D721Med (cell line): ENCODE data around the gene SLC38A3.

Experiments used
- DNase-seq: peaks from one replicate; pipeline ENCODE4 v3.0.0; 2011; ENCODE audit warnings: low spot score; ENCODE audit not compliant: insufficient read length
- FAIRE-seq: peaks from 2 replicates; lab custom pipeline; 2011; peaks lifted over from hg19 to GRCh38; lab: Jason Lieb, UNC
- TF ChIP-seq, protein P1 (sequence below): IDR thresholded peaks from 2 replicates; pipeline ENCODE4 v1.5.1; 2012; ENCODE audit warnings: mild to moderate bottlenecking, control low read depth; ENCODE audit not compliant: insufficient read depth; ENCODE audit errors: missing control alignments

SLC38A3 gene

DNA sequence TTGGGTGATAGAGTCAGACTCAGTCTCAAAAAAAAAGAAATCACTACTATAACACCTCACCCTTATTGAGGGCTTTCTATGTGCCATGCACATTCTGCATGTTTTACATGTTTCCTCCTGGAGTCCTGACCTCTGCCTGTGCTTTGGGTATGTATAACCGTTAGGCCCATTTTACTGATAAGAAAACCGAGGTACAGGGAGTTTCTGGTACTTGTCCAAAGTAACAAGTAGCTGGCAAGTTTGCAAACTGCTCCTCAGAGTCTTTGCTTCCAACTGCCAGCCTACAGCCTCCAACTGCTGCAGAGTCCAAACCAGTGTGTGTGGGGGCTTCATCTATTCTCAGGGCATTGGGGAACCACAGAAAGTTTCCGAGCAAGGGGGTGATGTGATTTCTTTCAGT is 27.2 kb downstream of the SLC38A3 start:
- TF ChIP-seq, protein P1, sequence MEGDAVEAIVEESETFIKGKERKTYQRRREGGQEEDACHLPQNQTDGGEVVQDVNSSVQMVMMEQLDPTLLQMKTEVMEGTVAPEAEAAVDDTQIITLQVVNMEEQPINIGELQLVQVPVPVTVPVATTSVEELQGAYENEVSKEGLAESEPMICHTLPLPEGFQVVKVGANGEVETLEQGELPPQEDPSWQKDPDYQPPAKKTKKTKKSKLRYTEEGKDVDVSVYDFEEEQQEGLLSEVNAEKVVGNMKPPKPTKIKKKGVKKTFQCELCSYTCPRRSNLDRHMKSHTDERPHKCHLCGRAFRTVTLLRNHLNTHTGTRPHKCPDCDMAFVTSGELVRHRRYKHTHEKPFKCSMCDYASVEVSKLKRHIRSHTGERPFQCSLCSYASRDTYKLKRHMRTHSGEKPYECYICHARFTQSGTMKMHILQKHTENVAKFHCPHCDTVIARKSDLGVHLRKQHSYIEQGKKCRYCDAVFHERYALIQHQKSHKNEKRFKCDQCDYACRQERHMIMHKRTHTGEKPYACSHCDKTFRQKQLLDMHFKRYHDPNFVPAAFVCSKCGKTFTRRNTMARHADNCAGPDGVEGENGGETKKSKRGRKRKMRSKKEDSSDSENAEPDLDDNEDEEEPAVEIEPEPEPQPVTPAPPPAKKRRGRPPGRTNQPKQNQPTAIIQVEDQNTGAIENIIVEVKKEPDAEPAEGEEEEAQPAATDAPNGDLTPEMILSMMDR: no peak
- DNase-seq: no peak
- no peak for FAIRE-seq

GRCh38 chr3:50233176-50233575 is 28.1 kb downstream of the SLC38A3 start:
- TF ChIP-seq, protein P1: no peak
- no peak for FAIRE-seq
- no peak for DNase-seq

DNA sequence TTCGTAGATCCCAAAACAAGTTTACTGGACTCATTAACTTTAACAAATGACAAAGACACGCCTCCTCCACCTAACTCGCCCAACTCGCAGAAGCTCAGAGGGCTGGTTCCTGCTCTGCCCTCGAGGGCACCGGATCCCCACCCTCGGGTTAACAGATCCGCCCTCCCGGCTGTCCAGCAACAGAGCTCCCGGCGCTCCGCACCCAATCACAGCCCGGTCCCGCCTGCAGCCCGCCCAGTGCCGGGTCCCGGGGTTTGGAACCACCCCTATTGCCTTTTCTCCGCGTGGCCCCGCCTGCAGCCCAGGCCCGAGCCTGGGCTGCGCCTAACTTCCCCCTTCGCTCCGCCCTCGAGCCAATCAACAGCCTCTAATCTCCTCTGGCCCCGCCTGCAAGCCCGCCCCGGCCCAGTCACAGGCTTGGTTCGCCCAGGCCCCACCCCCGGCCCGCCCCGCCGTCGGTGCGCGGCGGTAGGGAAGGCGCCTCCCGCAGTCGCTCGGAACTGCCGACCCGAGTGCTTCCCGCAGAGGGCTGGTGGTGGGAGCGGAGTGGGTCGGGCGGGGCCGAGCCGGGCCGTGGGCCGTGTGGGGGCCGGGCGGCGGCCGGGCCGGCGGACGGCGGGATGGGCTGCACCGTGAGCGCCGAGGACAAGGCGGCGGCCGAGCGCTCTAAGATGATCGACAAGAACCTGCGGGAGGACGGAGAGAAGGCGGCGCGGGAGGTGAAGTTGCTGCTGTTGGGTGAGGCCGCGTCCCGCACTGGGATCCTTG is 30.8 kb downstream of the SLC38A3 start, which contains the start of gene GNAI2:
Gene GNAI2 (plus strand): TSS at position 489 of the 768 bp plus-strand sequence. CDS start 132 bp downstream, at position 621.
- peak; percentile 98 for DNase-seq
- TF ChIP-seq, protein P1: no peak
- FAIRE-seq: no peak

DNA sequence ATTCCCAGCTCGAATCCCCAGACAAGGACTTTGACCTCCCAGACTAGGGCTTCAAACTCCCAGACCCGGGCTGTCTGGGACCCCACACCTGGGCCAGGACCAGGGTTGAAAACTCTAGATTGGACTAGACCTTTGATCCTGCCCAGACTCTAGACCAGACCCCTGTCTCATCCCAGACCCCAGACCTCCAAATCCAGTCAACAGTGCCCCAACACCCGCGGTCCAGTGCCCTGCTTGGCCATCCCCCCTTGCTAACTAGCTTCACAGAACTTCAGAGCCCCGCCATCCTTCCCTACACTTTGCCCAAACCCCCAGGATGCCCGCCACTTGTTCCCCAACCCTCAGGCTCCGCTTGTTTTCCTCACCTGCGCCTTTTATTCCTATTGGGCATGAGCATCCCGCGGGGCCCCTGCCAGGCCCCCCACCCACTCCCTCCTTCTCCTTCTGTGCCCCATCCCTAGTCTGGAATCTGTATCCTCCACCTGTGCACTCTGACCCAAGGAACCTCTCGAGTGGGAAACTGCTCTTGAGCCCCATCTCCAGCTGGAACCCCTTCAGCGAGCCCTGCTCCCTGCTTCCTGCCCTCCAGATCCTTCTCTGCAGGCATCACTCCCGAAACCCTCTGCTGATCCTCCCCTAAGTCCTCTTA is 31.5 kb downstream of the SLC38A3 start:
- TF ChIP-seq, protein P1: no peak
- DNase-seq: no peak
- FAIRE-seq: no peak

GRCh38 chr3:50237133-50237651 is 32.1 kb downstream of the SLC38A3 start:
- FAIRE-seq: no peak
- no peak for DNase-seq

GRCh38 chr3:50237754-50238548 is 32.9 kb downstream of the SLC38A3 start:
- DNase-seq: no peak
- TF ChIP-seq, protein P1: no peak
- FAIRE-seq: no peak

More at GRCh38 chr3:50237133-50237651, 32.1 kb downstream of the SLC38A3 start:
- TF ChIP-seq, protein P1: no peak
